Gastroesophageal sphincter (tissue), 3 donors: Measurements from ENCODE around the gene ADPRHL1.

Source experiments
- EP300 ChIP-seq: sonication (generic); formaldehyde crosslinking; IDR thresholded peaks from one replicate; pipeline ENCODE4 v1.6.1; 2017; ENCODE audit warnings: antibody characterized with exemption, mild to moderate bottlenecking
- POLR2A ChIP-seq, 2 donors: fragments of 450-650 bp; IDR thresholded peaks; one replicate each; pipeline ENCODE4 v1.6.1; 2017; ENCODE audit warnings: antibody characterized with exemption in 2 of 2, mild to moderate bottlenecking in 2 of 2, moderate library complexity in 1 of 2
- POLR2AphosphoS5 ChIP-seq: sonication (generic); formaldehyde crosslinking; IDR thresholded peaks from one replicate; pipeline ENCODE4 v1.6.1; 2017; ENCODE audit warnings: antibody characterized with exemption
- TF ChIP-seq, protein P1 (sequence below), 4 experiments: fragments of 200-600 bp in 2 of 4; fragments of 450-650 bp in 2 of 4; sonication (generic) in 1 of 4; IDR thresholded peaks; one replicate each; pipeline ENCODE4 v1.5.1; 2017 to 2019; ENCODE audit warnings: antibody characterized with exemption in 4 of 4, mild to moderate bottlenecking in 2 of 4, moderate library complexity in 2 of 4

DNA sequence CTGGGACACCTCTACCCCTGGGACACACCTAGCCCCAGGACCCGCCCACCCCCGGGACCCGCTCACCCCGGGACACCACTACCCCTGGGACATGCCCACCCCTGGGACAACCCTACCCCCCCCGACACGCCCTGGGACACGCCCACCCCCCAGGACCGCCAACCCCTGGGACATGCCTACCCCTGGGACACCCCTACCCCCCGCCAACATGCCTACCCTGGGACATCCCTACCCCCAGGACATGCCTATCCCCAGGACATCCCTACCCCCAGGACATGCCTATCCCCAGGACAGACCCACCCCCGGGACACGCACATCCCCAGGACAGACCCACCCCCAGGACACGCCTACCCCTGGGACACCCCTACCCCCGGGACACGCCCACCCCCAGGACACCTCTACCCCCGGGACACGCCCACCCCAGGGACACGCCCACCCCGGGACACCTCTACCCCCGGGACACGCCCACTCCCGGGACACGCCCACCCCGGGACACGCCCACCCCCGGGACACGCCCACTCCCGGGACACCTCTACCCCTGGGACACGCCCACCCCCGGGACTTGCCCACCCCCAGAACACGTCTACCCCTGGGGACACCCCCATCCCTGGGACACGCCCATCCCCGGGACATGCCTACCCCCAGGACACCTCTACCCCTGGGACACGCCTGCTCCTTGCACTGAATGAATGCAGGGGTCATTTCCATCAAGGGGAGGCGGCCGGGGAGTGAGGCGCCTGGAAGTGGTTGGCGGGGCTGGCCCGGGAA, 32.3 kb downstream of the ADPRHL1 start:
- TF ChIP-seq, protein P1, sequence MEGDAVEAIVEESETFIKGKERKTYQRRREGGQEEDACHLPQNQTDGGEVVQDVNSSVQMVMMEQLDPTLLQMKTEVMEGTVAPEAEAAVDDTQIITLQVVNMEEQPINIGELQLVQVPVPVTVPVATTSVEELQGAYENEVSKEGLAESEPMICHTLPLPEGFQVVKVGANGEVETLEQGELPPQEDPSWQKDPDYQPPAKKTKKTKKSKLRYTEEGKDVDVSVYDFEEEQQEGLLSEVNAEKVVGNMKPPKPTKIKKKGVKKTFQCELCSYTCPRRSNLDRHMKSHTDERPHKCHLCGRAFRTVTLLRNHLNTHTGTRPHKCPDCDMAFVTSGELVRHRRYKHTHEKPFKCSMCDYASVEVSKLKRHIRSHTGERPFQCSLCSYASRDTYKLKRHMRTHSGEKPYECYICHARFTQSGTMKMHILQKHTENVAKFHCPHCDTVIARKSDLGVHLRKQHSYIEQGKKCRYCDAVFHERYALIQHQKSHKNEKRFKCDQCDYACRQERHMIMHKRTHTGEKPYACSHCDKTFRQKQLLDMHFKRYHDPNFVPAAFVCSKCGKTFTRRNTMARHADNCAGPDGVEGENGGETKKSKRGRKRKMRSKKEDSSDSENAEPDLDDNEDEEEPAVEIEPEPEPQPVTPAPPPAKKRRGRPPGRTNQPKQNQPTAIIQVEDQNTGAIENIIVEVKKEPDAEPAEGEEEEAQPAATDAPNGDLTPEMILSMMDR (IDR thresholded peaks at IDR 0.05), result no peak
- no peak for TF ChIP-seq POLR2A (IDR thresholded peaks at IDR 0.05)
- no peak for TF ChIP-seq POLR2AphosphoS5
- no peak for TF ChIP-seq EP300
